Putamen (tissue), 1 donor: Measurements from ENCODE around the gene PCA3.
"Not testable (repeated sequence)": the region's sequence is repeated elsewhere in the genome, so short reads cannot be mapped to it uniquely, and the experiment has no call there.

Experiments
- DNase-seq: peaks from one replicate; pipeline ENCODE4 v3.0.0-alpha.2; 2016; ENCODE audit warnings: low spot score

The PCA3 gene

GRCh38 chr9:76764138-76764537 lies at the start of gene PCA3:
PCA3 (plus strand) TSS chr9:76764438.
- DNase-seq = no peak

- no peak for DNase-seq
Measured at GRCh38 chr9:76716085-76716672, 48.1 kb upstream of the PCA3 start.

GRCh38 chr9:76717176-76717575 lies 47.1 kb upstream of the PCA3 start:
- DNase-seq = no peak

- no peak for DNase-seq
Measured at GRCh38 chr9:76717613-76718012, 46.6 kb upstream of the PCA3 start.

GRCh38 chr9:76718166-76718565 lies 46.1 kb upstream of the PCA3 start:
- no peak for DNase-seq

GRCh38 chr9:76720245-76720644 lies 44.0 kb upstream of the PCA3 start:
- no peak for DNase-seq

GRCh38 chr9:76725011-76725546 lies 39.2 kb upstream of the PCA3 start:
- DNase-seq = no peak

GRCh38 chr9:76725885-76726284 lies 38.4 kb upstream of the PCA3 start:
- DNase-seq = no peak

GRCh38 chr9:76729116-76729515 lies 35.1 kb upstream of the PCA3 start:
- DNase-seq = no peak

GRCh38 chr9:76729980-76730737 lies 34.1 kb upstream of the PCA3 start:
- DNase-seq = no peak

- no peak for DNase-seq
Measured at GRCh38 chr9:76730801-76731200, 33.4 kb upstream of the PCA3 start.

GRCh38 chr9:76732341-76732958 lies 31.8 kb upstream of the PCA3 start:
- no peak for DNase-seq

GRCh38 chr9:76733096-76733495 lies 31.1 kb upstream of the PCA3 start:
- DNase-seq = no peak

- DNase-seq = no peak
Measured at GRCh38 chr9:76734716-76735115, 29.5 kb upstream of the PCA3 start.

GRCh38 chr9:76737154-76737902 lies 26.9 kb upstream of the PCA3 start:
- DNase-seq = no peak

- no peak for DNase-seq
Measured at GRCh38 chr9:76738402-76738801, 25.8 kb upstream of the PCA3 start.

GRCh38 chr9:76741524-76741923 lies 22.7 kb upstream of the PCA3 start:
- DNase-seq = no peak

- not testable (repeated sequence) for DNase-seq
Measured at GRCh38 chr9:76742890-76743289, 21.3 kb upstream of the PCA3 start.

GRCh38 chr9:76743931-76744330 lies 20.3 kb upstream of the PCA3 start:
- no peak for DNase-seq

GRCh38 chr9:76744336-76744735 lies 19.9 kb upstream of the PCA3 start:
- DNase-seq = peak; percentile 65

GRCh38 chr9:76751001-76751400 lies 13.2 kb upstream of the PCA3 start:
- DNase-seq = no peak

GRCh38 chr9:76756268-76756640 lies 8.0 kb upstream of the PCA3 start:
- peak; percentile 14 for DNase-seq
